Measurements from ENCODE around the gene COX19.
"Not testable (repeated sequence)": the region's sequence is repeated elsewhere in the genome, so short reads cannot be mapped to it uniquely, and the experiment has no call there.

COX19 gene

GRCh38 chr7:949021-949934, 26.1 kb downstream of the COX19 start:
- DNase-seq (ENCODE audit: low read depth, low spot score): no peak
- peak overlapping the region; percentile 3 for H3K27ac ChIP-seq

GRCh38 chr7:947391-948210, 27.7 kb downstream of the COX19 start:
- H3K27ac ChIP-seq: no peak overlapping the region
- no peak for DNase-seq (ENCODE audit: low read depth, low spot score)

GRCh38 chr7:946256-946996, 28.9 kb downstream of the COX19 start:
- no peak for DNase-seq (ENCODE audit: low read depth, low spot score)

GRCh38 chr7:945556-946255, 29.6 kb downstream of the COX19 start:
- peak; percentile 84 for DNase-seq (ENCODE audit: low read depth, low spot score)
- H3K27ac ChIP-seq: peak overlapping the region; percentile 98

More at GRCh38 chr7:946256-946996, 28.9 kb downstream of the COX19 start:
- peak overlapping the region; percentile 98 for H3K27ac ChIP-seq

- no peak for DNase-seq (ENCODE audit: low read depth, low spot score)
- peak overlapping the region; percentile 98 for H3K27ac ChIP-seq
Measured at GRCh38 chr7:945147-945555, 30.2 kb downstream of the COX19 start.

- H3K27ac ChIP-seq: peak overlapping the region; percentile 98
- DNase-seq (ENCODE audit: low read depth, low spot score): no peak
Measured at GRCh38 chr7:944744-945143, 30.6 kb downstream of the COX19 start.

- H3K27ac ChIP-seq; DNase-seq (ENCODE audit: low read depth, low spot score): not testable (repeated sequence)
Measured at GRCh38 chr7:943793-944192, 31.6 kb downstream of the COX19 start.

GRCh38 chr7:940599-941408, 34.5 kb downstream of the COX19 start:
- no peak for DNase-seq (ENCODE audit: low read depth, low spot score)

GRCh38 chr7:939843-940242, 35.5 kb downstream of the COX19 start:
- no peak overlapping the region for H3K27ac ChIP-seq
- no peak for DNase-seq (ENCODE audit: low read depth, low spot score)

More at GRCh38 chr7:940599-941408, 34.5 kb downstream of the COX19 start:
- H3K27ac ChIP-seq: no peak overlapping the region

- H3K27ac ChIP-seq: no peak overlapping the region
- no peak for DNase-seq (ENCODE audit: low read depth, low spot score)
Measured at GRCh38 chr7:938546-939185, 36.7 kb downstream of the COX19 start.

GRCh38 chr7:937856-938484, 37.4 kb downstream of the COX19 start:
- no peak overlapping the region for H3K27ac ChIP-seq
- no peak for DNase-seq (ENCODE audit: low read depth, low spot score)

GRCh38 chr7:936386-937054, 38.8 kb downstream of the COX19 start:
- DNase-seq (ENCODE audit: low read depth, low spot score): no peak
- no peak overlapping the region for H3K27ac ChIP-seq

GRCh38 chr7:935874-936385, 39.4 kb downstream of the COX19 start:
- DNase-seq (ENCODE audit: low read depth, low spot score): no peak
- no peak overlapping the region for H3K27ac ChIP-seq

- no peak for DNase-seq (ENCODE audit: low read depth, low spot score)
- no peak overlapping the region for H3K27ac ChIP-seq
Measured at GRCh38 chr7:935164-935873, 40.0 kb downstream of the COX19 start.

- no peak for DNase-seq (ENCODE audit: low read depth, low spot score)
- H3K27ac ChIP-seq: no peak overlapping the region
Measured at GRCh38 chr7:934469-935163, 40.7 kb downstream of the COX19 start.

GRCh38 chr7:932651-932975, 42.7 kb downstream of the COX19 start:
- DNase-seq (ENCODE audit: low read depth, low spot score): no peak

More at GRCh38 chr7:932651-932975, 42.7 kb downstream of the COX19 start:
- H3K27ac ChIP-seq: no peak overlapping the region

Data from epithelial cell of prostate (primary cell).